Stimulated activated CD4-positive, alpha-beta T cell treated with anti-CD3 and anti-CD28 coated beads, Interleukin-4, amount 100 ng/mL, for 24 hours (primary cell): ENCODE measurements around the gene OR6S1.
"Not testable (repeated sequence)": the region's sequence is repeated elsewhere in the genome, so short reads cannot be mapped to it uniquely, and the experiment has no call there.

ENCODE experiments used
- DNase-seq: peaks from one replicate; pipeline ENCODE4 v3.0.0-alpha.2; 2020

The OR6S1 gene

DNA sequence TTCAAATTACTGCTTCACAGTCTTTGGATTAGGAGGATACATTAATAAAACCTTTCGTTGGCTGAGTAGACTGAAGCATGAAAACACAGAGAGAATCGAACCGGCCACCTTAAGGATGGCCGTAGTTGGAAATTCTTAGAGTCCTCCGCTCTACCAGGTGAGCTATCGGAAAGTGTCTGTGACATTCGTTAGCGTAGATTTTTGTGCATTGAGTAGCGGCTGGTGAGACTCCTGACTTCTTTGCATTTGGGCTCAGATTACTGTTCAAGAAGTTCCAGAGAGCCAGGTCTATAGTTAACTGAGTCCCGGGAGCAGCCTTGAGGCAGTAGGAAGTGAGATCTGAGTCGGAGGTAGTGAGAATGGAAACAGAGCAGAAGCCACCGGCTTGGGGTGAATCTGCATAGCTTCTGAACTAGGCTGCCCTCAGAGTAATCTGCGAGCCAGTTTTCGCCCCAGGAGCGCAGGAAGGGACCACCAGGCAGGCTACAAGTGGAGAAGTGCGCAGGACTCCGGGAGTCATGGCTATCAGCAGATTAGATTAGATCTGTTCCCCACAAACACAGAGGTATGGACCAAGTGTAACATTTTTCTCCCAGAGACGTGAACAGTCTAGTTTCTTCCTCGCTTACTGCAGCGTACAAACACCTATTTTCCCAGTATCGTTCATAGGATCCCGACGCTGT is 11.0 kb downstream of the OR6S1 start:
- DNase-seq = peak; percentile 49

DNA sequence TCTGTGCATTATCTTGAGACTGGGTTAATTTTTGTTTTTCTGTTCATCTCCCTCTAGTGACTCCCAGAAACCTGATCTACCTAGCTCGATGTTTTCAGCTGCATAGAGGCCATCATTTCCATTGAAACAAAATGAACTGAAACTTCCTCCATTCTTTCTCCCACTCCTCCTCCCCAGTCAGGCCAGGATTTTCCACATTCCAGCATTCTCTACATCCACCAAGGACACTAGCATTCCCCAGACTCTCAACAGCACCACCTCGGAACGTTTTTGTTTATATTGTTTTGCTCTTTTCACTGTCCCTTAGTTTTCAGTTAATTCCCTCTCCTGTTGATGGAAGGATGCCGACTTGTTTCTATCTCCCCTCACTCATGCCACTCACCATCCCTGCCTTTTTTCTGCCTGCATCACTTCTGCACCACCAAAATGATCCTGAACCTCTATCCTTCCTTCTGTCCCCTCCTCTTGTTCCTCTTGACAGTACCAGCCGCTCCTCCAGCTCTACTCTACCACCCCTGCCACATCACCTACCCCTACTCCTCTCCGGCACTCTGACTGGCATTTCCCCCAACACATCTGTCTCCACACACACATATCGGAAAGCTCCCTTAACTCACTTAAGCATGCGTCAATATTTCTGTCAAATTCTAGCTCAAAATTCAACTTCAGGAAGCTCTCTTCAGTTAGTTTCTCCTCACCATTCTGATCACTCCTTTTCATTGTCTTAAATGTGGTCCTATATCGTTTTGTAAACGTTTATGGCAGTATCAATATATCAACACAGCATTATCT is 13.2 kb downstream of the OR6S1 start:
- DNase-seq = no peak

DNA sequence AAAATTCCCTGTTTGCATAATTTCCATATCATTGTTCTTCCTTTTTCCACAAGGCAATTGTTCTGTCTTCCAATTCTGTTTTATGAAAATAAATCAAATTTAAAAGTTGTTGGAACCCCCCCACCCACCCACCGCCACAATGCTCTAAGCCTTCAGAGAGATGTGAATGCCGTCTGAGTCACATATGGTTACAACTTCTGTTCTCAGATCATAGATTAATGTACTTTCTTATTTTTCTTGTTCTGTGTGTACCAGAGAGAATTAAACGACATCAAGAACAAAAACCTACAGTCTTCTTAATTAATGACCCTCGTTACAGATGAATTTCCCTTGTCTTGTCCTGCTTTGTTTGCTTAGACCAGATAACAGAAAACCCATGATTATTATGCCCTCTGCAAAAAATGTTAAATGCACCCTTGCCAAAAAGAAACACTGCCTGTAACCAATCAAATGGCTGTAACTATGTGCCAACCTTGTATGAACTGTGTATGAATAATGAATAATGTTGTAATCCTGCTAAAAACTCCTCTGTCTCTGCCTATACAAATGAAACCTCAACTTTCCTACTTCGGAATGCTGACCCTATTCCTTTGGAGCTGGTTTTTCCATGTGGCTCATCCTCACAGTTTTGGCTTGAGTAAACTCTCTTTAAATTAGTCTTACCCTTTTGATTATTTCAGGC is 14.0 kb downstream of the OR6S1 start:
- no peak for DNase-seq

DNA sequence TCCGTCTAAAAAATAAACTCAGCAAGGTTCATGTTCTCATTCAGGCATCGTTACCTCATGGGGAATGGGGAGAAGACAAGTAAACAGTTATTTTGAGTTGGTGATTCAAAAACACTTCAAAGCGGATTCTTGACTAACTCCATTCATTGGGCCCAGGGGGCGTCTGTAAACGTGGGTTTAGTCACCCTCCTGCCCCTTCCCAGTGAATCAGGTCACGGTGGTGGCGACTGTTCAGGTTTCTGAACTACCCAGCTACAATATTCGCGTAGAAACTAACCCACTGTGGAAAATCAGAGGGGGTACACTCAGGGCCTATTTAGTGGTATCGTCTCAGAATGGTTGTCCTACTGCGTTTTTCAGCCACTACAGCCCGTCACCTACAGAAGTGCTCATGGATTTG is 15.2 kb downstream of the OR6S1 start:
- DNase-seq = no peak

DNA sequence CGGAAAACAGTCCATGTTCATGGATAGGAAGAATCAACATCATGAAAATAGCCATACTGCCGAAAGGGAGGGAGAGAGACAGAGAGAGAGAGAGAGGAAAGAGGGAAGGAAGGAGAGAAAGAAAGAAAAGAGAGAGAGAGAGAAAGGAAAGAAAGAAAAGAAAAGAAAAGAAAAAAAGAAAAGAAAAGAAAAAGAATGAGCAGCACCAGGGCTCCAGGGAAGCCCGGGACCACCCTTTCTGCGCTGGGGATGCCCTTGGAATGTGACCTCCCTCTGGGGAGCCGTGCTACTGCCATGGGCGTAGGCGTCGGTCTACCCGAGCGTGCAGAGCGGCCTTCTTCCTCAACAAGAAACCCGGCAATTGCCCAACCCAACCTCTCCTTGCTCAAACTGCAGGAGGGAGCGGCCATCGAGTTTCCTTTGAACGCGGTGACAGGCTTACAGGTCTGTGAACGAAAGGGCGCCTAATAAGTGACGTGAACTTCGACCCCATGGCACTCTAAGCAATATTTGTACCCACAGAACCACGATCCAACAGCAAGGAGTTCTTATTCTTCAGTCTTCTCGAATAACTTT is 16.9 kb downstream of the OR6S1 start:
- peak; percentile 46 for DNase-seq

DNA sequence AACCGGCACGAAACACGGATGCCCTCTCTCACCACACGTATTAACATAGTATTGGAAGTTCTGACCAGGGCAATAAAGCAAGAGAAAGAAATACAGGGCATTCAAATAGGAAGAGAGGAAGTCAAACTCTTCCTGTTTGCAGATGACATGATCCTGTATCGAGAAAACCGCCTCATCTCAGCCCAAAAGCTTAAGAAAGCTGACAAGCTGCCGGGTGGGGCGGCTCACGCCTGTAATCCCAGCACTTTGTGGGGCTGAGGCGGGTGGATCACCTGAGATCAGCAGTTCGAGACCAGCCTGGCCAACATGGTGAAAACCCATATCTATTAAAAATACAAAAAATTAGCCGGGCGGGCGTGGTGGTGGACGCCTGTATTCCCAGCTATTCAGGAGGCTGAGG is 17.7 kb downstream of the OR6S1 start:
- no peak for DNase-seq

DNA sequence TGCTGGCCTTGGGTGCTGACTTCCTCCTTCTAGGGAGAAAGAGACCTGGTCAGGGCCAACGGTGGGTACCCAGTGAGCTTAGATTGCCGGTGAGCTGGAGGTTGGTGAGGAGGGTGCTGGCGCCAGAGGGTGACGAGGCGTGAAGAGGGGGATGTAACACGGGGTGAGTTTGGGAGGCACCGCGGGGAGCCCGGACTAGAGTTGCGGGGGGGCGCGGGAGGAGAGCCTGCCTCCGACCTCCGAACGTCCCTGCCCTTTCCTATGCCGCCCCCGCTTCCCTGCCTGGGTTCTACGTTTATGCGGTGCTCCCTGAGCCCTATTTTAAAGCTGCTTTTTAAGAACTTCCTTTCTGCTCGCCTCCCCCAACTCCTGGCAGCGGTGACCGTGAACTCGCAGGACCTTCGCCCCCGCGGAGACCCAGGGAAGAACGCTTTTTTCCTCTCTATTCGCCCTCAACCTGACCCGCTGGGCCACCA is 18.6 kb downstream of the OR6S1 start:
- no peak for DNase-seq

DNA sequence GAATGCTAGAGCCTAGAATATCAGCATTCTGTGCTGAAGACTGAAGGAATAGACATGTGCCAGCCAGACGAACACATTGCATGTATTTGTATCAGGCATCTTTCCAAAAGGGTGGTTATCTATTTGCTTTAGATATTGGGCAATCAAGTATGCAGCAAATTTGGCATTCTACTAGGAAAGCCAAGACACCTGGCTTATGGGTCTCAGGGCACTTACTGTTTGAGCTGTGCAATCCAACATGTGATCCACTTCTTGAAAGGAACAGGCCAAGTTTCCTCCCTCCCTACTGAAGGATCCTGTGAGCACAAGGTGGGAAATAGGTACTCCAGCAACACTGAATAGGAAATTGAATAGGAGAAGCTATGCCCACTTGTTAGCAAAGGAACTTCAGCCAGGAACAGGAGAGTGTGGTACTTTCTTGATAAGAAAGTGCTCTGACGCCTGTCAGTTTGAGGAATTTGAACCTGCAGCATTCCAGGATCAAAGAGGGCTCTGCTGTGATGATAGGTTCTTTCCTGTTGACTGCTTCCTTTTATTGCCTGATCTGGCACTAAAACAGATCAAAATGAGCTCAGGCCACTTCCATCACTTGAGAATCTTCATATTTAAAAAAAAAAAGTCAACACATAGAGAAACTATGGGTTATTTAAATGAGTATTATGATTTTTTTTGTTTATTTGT is 20.6 kb downstream of the OR6S1 start:
- no peak for DNase-seq

DNA sequence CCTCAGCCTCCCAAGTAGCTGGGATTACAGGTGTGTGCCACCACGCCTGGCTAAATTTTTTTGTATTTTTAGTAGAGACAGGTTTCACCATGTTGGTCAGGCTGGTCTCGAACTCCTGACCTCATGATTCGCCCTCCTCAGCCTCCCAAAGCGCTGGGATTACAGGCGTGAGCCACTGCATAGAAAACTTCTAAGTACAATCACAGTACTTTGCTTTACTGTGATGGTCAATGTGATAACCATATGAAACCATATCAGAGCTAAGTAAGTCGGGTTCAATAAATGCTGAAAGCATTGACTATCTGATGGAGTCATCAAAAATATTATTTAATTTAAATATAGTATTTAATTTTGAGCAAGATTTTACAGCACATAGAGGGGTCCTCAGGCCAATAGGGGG is 21.8 kb downstream of the OR6S1 start:
- not testable (repeated sequence) for DNase-seq

DNA sequence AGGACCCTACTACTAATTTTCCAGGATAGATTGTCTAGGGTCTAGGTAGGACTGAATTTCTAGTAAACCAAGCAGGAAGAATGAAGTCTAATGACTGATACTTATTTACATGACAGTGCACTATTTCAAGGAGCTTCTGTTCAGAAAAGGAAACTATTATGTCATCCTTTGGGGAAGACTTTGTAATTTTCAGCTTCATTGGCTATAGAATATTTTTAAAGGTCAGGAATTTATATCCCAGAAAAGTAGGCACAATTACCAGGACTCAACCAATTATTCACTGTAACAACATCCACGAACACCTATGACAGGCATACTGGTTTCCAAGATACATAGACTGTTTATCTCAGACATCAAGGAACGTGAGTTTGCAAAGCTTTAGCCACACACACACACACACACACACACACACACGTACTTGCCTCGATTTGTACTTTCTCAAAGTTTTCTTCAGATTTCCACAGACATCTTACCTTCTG is 23.2 kb downstream of the OR6S1 start:
- DNase-seq = no peak

DNA sequence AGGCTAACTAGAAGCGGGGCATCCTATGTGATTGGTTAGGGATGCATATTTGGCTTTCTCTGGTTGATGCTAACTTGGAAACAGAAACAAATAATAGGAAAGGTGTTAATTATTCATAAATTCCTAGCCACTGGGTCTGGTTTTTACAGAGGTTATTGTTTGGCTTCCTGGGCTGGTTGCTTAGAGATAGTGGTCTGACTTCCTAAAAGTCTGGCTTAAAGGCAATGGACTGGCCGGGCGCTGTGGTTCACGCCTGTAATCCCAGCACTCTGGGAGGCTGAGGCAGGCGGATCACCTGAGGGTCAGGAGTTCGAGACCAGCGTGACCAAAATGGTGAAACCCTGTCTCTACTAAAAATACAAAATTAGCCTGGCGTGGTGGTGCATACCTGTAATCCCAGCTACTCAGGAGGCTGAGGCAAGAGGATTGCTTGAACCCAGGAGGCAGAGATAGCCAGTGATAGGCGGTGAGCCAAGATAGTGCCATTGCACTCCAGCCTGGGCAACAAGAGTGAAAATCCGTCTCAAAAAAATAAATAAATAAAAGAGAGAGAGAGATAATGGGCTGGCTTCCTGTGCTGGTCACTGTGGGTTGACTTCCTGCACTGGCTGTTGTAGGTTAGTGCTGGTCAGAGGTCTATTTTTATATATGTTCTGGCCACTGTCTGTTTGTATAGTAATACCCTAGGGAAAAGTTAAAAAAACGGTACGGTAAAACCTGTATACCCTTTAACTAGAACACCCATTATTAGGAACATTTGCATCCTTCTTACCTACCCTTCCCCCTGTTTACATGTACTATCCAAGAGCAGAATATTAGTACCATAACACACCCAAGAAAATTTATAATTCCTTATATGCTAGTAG is 24.1 kb downstream of the OR6S1 start:
- DNase-seq = no peak

DNA sequence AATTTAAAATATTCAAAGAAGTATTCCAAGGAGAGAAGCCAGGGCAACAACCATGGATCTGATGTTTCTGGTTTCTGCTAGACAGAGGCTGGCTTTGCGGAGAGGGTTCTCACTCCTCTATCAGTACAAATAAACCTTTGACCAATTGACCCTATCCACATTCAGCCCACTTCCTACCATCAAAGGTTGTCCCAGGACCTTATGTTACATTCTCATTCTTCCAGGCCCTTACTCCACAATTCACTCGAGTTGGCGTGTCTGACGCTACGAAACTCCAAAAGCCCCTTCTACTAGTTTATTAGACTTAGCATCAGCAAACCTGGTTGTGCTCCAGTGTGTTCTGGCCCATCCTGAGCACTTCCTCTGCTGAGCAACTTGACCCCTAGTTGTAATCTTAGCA is 25.5 kb downstream of the OR6S1 start:
- no peak for DNase-seq

DNA sequence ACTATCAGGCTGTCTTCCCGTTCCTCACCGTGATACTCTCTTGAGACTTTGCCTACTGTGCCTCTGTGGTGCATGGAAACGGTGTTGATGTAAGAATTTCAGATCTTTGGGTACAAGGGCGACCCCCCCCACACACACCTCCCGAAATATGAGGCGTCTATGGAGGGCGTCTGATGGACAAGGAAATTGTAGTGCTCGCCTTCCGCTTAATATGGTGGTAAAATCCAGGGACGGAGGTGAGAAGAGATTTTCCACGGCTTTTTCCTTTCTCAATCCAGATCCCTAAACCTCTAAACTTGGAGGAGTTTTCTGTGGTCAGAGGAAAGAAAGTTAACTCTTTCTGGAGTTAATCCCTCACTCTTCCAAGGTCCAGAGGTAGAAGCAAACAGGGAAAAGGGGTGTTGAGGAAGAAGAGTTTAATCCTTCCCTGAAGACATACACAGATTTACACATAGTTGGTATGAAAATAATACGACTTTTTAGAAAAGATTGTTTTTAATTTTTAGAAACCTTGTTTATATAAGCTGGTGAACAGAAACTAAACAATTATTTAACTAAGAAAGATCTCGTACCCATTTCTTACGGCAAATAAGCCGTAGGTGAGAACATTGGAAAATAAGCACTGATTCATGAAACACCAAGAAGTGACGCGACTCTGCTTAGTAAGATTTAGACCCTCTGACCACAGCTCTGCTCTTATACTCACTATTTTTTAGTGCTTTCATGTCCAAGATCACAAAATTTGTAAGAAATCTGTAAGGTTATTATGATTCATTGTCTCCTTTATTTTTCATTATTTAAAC is 27.3 kb downstream of the OR6S1 start:
- DNase-seq = peak; percentile 34

DNA sequence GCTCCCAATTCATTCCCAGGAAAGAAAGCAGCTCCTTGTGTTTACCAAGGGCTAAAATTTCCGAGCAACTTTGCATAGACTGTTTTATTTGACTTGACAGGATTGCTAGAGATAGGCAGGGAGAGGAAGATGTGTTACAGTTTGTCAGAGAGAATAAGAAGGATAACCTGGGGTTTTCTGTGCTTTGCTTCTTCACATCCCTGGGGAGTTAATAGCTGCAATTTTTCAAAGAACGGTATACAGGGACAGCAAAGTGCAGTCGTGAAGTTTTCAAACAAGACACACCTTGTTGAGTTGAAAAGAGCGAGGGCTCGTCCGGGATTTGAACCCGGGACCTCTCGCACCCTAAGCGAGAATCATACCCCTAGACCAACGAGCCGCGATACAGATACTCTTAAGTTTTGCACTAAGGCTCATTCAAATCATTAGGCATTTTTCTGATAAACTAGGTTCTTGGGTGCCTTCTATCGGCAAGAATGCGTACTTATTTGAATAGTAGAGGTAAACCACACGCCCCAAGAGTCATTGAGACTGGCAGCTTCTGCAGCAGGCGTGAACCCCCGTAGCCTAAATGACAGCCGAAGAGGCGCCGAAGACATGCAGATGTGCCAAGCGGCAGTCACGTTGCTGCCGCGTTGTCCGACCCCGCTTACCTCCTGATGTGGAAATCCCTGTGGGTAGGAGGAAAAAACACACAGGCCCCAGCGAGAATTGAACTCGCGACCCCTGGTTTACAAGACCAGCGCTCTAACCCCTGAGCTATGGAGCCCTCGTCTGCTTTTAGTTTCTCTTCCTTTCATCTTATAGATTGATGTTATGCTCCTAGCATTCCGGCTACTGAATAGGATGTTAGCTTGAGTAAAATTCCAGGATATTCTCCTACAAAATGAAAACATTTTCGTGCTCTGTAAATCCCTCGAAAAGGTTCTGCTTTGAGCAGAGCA is 28.1 kb downstream of the OR6S1 start:
- peak; percentile 91 for DNase-seq

DNA sequence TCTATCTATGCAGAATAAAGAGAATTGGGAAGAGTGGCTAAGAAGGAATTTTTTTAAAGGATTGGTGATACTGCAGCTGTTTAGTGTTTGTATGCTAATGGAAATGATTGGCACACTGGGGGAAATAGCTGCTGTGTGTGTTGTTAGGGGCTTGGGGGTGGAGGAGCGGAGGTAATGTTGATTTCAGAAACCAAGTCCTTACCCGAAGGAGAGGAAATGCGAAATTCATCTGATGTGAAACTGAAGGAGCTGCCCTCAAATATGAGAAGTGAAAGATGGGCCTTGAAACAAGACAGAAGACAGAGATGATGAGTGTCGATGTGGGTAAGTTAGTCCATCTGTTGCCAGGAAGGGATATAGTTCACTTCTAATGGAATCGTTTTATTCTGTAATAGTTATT is 29.1 kb downstream of the OR6S1 start:
- no peak for DNase-seq

DNA sequence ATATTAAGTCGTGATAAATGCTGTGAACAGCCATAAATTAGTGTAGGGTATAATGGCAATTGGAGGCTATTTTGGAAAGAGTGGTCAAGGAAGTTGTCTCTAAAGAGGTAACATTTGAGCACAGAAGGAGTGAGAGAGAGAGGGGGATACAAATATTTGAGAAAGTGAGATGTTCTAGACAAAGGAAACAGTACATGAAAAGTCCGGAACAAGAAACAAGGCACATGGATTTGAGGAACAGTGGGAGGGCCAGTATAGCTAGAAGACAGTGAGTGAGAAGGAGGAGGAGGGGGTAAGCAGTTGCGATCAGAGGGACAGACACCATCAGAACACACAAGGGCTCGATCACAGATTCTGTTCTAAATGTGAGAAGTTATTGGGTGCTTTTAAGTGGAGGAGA is 30.2 kb downstream of the OR6S1 start:
- DNase-seq = no peak

DNA sequence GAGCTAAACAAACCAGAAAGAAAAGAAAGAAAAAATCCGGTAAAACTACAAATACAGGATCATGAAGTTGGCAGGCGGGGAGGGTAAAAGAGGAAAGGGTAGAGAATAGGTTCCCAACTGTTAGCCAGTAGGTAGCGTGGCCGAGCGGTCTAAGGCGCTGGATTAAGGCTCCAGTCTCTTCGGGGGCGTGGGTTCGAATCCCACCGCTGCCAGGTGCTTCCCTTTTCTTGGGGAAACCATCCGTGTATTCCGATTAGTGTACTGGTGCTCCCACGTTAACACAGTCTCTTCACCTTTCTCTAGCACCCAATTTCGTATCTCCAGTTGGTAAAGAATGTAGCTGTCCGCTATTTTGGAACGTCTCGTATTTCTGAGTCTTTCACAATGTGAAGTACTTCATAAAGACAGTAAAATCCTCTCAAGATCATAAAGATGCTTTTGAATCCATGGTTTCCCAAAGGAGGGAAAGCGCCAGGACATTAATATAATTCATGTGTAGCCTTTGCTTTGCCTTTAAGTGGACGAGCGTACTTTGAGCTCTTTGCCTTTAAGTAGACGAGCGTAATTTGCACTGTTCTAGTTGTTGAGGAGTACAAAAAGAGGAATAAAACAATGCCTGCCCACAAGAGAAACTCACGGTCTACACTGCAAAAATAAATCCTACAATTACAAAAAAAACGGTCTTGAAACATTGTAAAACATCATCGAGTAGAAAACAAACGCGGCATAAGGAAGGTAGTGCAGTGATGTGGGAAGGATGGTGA is 31.3 kb downstream of the OR6S1 start:
- DNase-seq = peak; percentile 83

DNA sequence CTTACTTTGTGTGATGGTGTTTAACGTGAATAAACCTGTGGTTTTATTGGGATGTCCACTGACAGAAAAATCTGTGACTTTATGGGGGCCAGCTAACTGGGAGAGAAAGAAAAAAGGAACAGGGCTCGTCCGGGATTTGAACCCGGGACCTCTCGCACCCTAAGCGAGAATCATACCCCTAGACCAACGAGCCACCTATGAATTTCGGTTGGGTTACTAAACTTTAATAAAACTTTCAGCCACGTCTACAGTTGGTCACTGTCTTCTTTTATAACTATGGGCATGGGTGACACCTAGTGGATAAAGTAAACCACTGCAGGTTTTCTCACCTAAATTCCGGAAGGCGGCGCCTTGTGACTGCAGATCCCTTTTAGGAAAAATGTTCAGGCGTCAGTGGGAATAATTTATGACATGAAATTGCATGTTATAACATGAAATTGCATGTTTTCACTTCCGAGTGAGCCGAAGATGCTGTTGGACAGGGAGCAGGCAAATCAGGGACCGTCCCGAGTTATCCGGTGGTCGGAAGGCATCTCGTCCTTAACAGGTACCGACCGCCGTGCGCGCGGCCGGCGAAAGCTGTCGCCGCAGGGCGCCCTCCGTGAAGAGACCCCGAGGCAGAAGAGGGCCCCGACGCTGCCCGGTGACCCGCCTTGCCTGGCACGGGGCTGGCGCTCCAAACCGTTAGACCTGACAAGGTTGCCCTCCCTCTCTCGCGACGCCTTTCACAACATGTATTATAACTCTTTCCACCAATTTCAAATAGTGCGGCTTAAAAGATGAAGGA is 32.1 kb downstream of the OR6S1 start:
- peak; percentile 73 for DNase-seq
